Measurements from ENCODE around the gene ZNF576. TPM values are rescaled to one million over a fixed set of nuclear protein-coding genes. Genes with fewer than 3 reads are reported as not detected.

Gene ZNF576
- total and polyA plus RNA-seq, 4 donors, result 11.4 to 15.7 (median 13.3) TPM

DNA sequence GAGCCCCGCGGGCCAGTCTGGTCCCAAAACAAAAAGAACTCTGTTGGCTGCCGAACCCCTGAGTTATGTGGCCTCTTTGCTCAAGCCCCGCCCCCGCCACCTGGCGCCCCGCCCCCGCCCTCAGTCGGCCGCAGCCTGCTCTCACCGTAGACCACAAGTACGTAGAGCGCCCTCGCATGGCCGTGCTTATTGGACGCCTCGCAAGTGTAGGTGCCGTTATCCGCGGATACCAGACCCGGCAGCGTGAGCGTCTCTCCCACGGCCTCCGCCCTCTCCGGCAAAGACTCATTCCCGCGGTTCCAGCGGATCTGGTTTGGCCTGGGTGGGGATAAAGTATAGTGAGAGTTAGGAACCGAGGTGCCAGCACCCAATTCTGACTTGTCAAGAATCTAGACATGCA lies 28.5 kb downstream of the ZNF576 start:
- H3K4me3 ChIP-seq (ENCODE audit: low read length in 2 of 2), result no peak overlapping the region
- intact Hi-C loops (cut with DNase I), result no loop called here
- WGBS, 2 donors, result 32 to 34% methylated on average over 30 of the region's 30 CpGs
- H3K27ac ChIP-seq (ENCODE audit: low read depth in 1 of 2, low read length in 2 of 2), result no peak overlapping the region
- no peaks in the 10 kb centered on the region for H3K4me1 ChIP-seq (ENCODE audit: control insufficient read depth in 1 of 2, insufficient read depth in 2 of 2, low read length in 2 of 2)
- DNase-seq (peak in 1 of 2 donors; percentile 77), ATAC-seq (ENCODE audit: low FRiP score) (no peak)
- no peaks in the 10 kb centered on the region for H3K9me3 ChIP-seq (ENCODE audit: control insufficient read depth, low read length)
- no peaks in the 10 kb centered on the region for H3K36me3 ChIP-seq (ENCODE audit: control insufficient read depth in 1 of 2, insufficient read depth in 2 of 2, low read length in 1 of 2)
- H3K27me3 ChIP-seq (ENCODE audit: control insufficient read depth in 1 of 2, insufficient read depth in 2 of 2, low read length in 1 of 2), result no peaks in the 10 kb centered on the region

DNA sequence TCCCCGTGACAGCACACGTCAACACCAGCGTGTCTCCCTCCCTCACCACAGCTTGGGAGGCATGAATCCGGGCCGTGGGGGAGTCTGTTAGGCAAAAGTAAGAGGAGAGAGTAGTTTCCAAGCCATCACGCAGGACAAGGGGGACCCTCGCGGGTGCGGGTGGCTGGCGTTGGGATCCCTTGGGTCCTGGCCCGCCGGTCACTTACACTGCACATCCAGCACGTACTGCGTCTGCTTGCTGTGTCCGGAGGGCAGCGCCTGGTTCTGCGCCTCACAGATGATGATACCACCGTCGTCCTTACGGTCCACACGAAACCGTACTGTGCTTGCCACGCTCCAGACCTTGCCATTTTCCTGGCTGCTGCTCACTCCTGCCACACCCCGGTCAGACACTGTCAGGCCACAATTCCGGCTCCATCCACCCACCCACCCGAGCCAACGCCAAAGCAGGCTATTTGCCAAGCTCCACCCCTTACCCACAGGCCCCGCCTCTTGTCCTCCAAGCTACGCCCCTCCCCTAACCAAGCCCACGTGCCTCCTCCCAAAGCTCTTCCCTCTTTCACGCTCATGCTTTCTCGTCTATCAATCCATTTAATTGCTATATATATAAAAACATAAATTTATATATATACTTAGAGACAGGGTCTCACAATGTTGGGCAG lies 29.7 kb downstream of the ZNF576 start:
- H3K9me3 ChIP-seq (ENCODE audit: control insufficient read depth, low read length), result no peaks in the 10 kb centered on the region
- H3K4me3 ChIP-seq (ENCODE audit: low read length in 2 of 2), result no peak overlapping the region
- no peaks in the 10 kb centered on the region for H3K27me3 ChIP-seq (ENCODE audit: control insufficient read depth in 1 of 2, insufficient read depth in 2 of 2, low read length in 1 of 2)
- H3K27ac ChIP-seq (ENCODE audit: low read depth in 1 of 2, low read length in 2 of 2), result no peak overlapping the region
- no peaks in the 10 kb centered on the region for H3K36me3 ChIP-seq (ENCODE audit: control insufficient read depth in 1 of 2, insufficient read depth in 2 of 2, low read length in 1 of 2)
- H3K4me1 ChIP-seq (ENCODE audit: control insufficient read depth in 1 of 2, insufficient read depth in 2 of 2, low read length in 2 of 2), result no peaks in the 10 kb centered on the region
- ATAC-seq (ENCODE audit: low FRiP score), result no peak
- no peak for DNase-seq
- WGBS, 2 donors, result 77 to 80% methylated on average over 32 of the region's 32 CpGs
- intact Hi-C loops (cut with DNase I), result no loop called here

DNA sequence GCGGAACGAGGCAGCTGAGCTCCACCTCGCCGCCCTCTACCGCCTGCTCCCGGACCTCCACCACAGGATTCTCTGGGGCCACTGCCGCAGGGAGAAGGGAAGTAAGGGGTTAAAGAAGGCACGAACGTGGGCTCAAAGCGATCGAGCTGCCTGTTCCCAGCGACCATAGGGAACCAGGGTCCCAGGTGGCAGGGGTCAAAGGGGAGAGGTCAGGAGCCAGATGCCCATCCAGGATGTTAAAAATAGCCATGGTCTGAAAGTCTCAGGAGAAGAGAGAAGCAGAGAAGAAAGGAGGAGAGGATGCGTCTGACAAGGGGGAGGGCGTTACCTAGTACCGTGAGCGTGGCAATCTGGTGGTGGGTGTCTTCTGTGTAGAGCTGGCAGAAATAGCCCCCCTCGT lies 30.4 kb downstream of the ZNF576 start:
- intact Hi-C loops (cut with DNase I), result no loop called here
- Histone ChIP-seq H3K4me1 (ENCODE audit: control insufficient read depth in 1 of 2, insufficient read depth in 2 of 2, low read length in 2 of 2) (no peaks in the 10 kb centered on the region), H3K36me3 (ENCODE audit: control insufficient read depth in 1 of 2, insufficient read depth in 2 of 2, low read length in 1 of 2) (no peaks in the 10 kb centered on the region), H3K27ac (ENCODE audit: low read depth in 1 of 2, low read length in 2 of 2) (no peak overlapping the region), H3K27me3 (ENCODE audit: control insufficient read depth in 1 of 2, insufficient read depth in 2 of 2, low read length in 1 of 2) (no peaks in the 10 kb centered on the region), H3K4me3 (ENCODE audit: low read length in 2 of 2) (no peak overlapping the region), H3K9me3 (ENCODE audit: control insufficient read depth, low read length) (no peaks in the 10 kb centered on the region)
- 46 to 55% methylated on average over 17 of the region's 17 CpGs for WGBS, 2 donors
- no peak for DNase-seq
- ATAC-seq (ENCODE audit: low FRiP score), result no peak

GRCh38 chr19:43628646-43629326 lies 32.4 kb downstream of the ZNF576 start:
- Histone ChIP-seq H3K4me1 (ENCODE audit: control insufficient read depth in 1 of 2, insufficient read depth in 2 of 2, low read length in 2 of 2) (no peaks in the 10 kb centered on the region), H3K4me3 (ENCODE audit: low read length in 2 of 2) (no peak overlapping the region), H3K36me3 (ENCODE audit: control insufficient read depth in 1 of 2, insufficient read depth in 2 of 2, low read length in 1 of 2) (no peaks in the 10 kb centered on the region), H3K9me3 (ENCODE audit: control insufficient read depth, low read length) (no peaks in the 10 kb centered on the region), H3K27ac (ENCODE audit: low read depth in 1 of 2, low read length in 2 of 2) (no peak overlapping the region), H3K27me3 (ENCODE audit: control insufficient read depth in 1 of 2, insufficient read depth in 2 of 2, low read length in 1 of 2) (no peaks in the 10 kb centered on the region)
- DNase-seq, result no peak
- no peak for ATAC-seq (ENCODE audit: low FRiP score)
- 90 to 95% methylated on average over 3 of the region's 3 CpGs for WGBS, 2 donors
- intact Hi-C loops (cut with DNase I), result no loop called here

- DNase-seq (no peak), ATAC-seq (ENCODE audit: low FRiP score) (no peak)
- no peaks in the 10 kb centered on the region for H3K36me3 ChIP-seq (ENCODE audit: control insufficient read depth in 1 of 2, insufficient read depth in 2 of 2, low read length in 1 of 2)
- intact Hi-C loops (cut with DNase I), result no loop called here
- 88 to 91% methylated on average over 5 of the region's 5 CpGs for WGBS, 2 donors
- H3K4me1 ChIP-seq (ENCODE audit: control insufficient read depth in 1 of 2, insufficient read depth in 2 of 2, low read length in 2 of 2), result no peaks in the 10 kb centered on the region
- H3K9me3 ChIP-seq (ENCODE audit: control insufficient read depth, low read length), result no peaks in the 10 kb centered on the region
- no peak overlapping the region for H3K4me3 ChIP-seq (ENCODE audit: low read length in 2 of 2)
- H3K27me3 ChIP-seq (ENCODE audit: control insufficient read depth in 1 of 2, insufficient read depth in 2 of 2, low read length in 1 of 2), result no peaks in the 10 kb centered on the region
- no peak overlapping the region for H3K27ac ChIP-seq (ENCODE audit: low read depth in 1 of 2, low read length in 2 of 2)
These were observed 35.1 kb downstream of the ZNF576 start for GRCh38 chr19:43631491-43631890.

GRCh38 chr19:43633520-43633919 lies 37.1 kb downstream of the ZNF576 start:
- Histone ChIP-seq H3K4me3 (ENCODE audit: low read length in 2 of 2) (no peak overlapping the region), H3K27me3 (ENCODE audit: control insufficient read depth in 1 of 2, insufficient read depth in 2 of 2, low read length in 1 of 2) (no peaks in the 10 kb centered on the region), H3K27ac (ENCODE audit: low read depth in 1 of 2, low read length in 2 of 2) (no peak overlapping the region), H3K4me1 (ENCODE audit: control insufficient read depth in 1 of 2, insufficient read depth in 2 of 2, low read length in 2 of 2) (no peaks in the 10 kb centered on the region), H3K36me3 (ENCODE audit: control insufficient read depth in 1 of 2, insufficient read depth in 2 of 2, low read length in 1 of 2) (no peaks in the 10 kb centered on the region), H3K9me3 (ENCODE audit: control insufficient read depth, low read length) (no peaks in the 10 kb centered on the region)
- ATAC-seq (ENCODE audit: low FRiP score), result no peak
- intact Hi-C loops (cut with DNase I), result no loop called here
- no peak for DNase-seq
- 82 to 84% methylated on average over 4 of the region's 4 CpGs for WGBS, 2 donors

- no peaks in the 10 kb centered on the region for H3K9me3 ChIP-seq (ENCODE audit: control insufficient read depth, low read length)
- no peaks in the 10 kb centered on the region for H3K4me1 ChIP-seq (ENCODE audit: control insufficient read depth in 1 of 2, insufficient read depth in 2 of 2, low read length in 2 of 2)
- ATAC-seq (ENCODE audit: low FRiP score), result no peak
- no peak overlapping the region for H3K4me3 ChIP-seq (ENCODE audit: low read length in 2 of 2)
- 80% methylated on average over 5 of the region's 5 CpGs for WGBS, 2 donors
- no peak for DNase-seq
- H3K27me3 ChIP-seq (ENCODE audit: control insufficient read depth in 1 of 2, insufficient read depth in 2 of 2, low read length in 1 of 2), result no peaks in the 10 kb centered on the region
- no peak overlapping the region for H3K27ac ChIP-seq (ENCODE audit: low read depth in 1 of 2, low read length in 2 of 2)
- intact Hi-C loops (cut with DNase I), result no loop called here
- no peaks in the 10 kb centered on the region for H3K36me3 ChIP-seq (ENCODE audit: control insufficient read depth in 1 of 2, insufficient read depth in 2 of 2, low read length in 1 of 2)
These were observed 37.7 kb downstream of the ZNF576 start for GRCh38 chr19:43634068-43634467.

- H3K4me3 ChIP-seq (ENCODE audit: low read length in 2 of 2), result no peak overlapping the region
- ATAC-seq (ENCODE audit: low FRiP score) (no peak), DNase-seq (no peak)
- WGBS, 2 donors, result 34 to 41% methylated on average over 4 to 5 of the region's 5 CpGs
- no peaks in the 10 kb centered on the region for H3K36me3 ChIP-seq (ENCODE audit: control insufficient read depth in 1 of 2, insufficient read depth in 2 of 2, low read length in 1 of 2)
- no peaks in the 10 kb centered on the region for H3K4me1 ChIP-seq (ENCODE audit: control insufficient read depth in 1 of 2, insufficient read depth in 2 of 2, low read length in 2 of 2)
- intact Hi-C loops (cut with DNase I), result no loop called here
- H3K27ac ChIP-seq (ENCODE audit: low read depth in 1 of 2, low read length in 2 of 2), result no peak overlapping the region
- no peaks in the 10 kb centered on the region for H3K27me3 ChIP-seq (ENCODE audit: control insufficient read depth in 1 of 2, insufficient read depth in 2 of 2, low read length in 1 of 2)
- H3K9me3 ChIP-seq (ENCODE audit: control insufficient read depth, low read length), result no peaks in the 10 kb centered on the region
These were observed 38.1 kb downstream of the ZNF576 start for GRCh38 chr19:43634506-43634871.

- H3K27ac ChIP-seq (ENCODE audit: low read depth in 1 of 2, low read length in 2 of 2), result no peak overlapping the region
- H3K36me3 ChIP-seq (ENCODE audit: control insufficient read depth in 1 of 2, insufficient read depth in 2 of 2, low read length in 1 of 2), result no peaks in the 10 kb centered on the region
- intact Hi-C loops (cut with DNase I), result no loop called here
- H3K27me3 ChIP-seq (ENCODE audit: control insufficient read depth in 1 of 2, insufficient read depth in 2 of 2, low read length in 1 of 2), result no peaks in the 10 kb centered on the region
- 23 to 29% methylated on average over 17 of the region's 17 CpGs for WGBS, 2 donors
- no peak overlapping the region for H3K4me3 ChIP-seq (ENCODE audit: low read length in 2 of 2)
- H3K4me1 ChIP-seq (ENCODE audit: control insufficient read depth in 1 of 2, insufficient read depth in 2 of 2, low read length in 2 of 2), result no peaks in the 10 kb centered on the region
- DNase-seq, result no peak
- H3K9me3 ChIP-seq (ENCODE audit: control insufficient read depth, low read length), result no peaks in the 10 kb centered on the region
- no peak for ATAC-seq (ENCODE audit: low FRiP score)
These were observed 38.6 kb downstream of the ZNF576 start for GRCh38 chr19:43634872-43635560.
